Thymus (tissue), 11 donors: ENCODE data around the gene OPCML. TPM values are rescaled to one million over a fixed set of nuclear protein-coding genes. Genes with fewer than 3 reads are reported as not detected.

Experiments
- DNase-seq, 9 donors: peaks; one replicate each; pipeline ENCODE4 v3.0.0-alpha.2; 2013; ENCODE audit warnings: low spot score in 9 of 9, low read depth in 6 of 9, missing footprints in 1 of 9
- H3K27ac ChIP-seq, 2 donors: one replicate each; pipeline ENCODE4 v1.5.1; 2013; ENCODE audit warnings: control low read depth in 1 of 2, low read depth in 1 of 2, low read length in 1 of 2, mild to moderate bottlenecking in 1 of 2, moderate library complexity in 1 of 2
- H3K27me3 ChIP-seq, 2 donors: one replicate each; pipeline ENCODE4 v1.5.1; 2013; ENCODE audit warnings: low read length in 1 of 2; ENCODE audit not compliant: control insufficient read depth in 2 of 2, insufficient read depth in 1 of 2
- H3K36me3 ChIP-seq, 2 donors: one replicate each; pipeline ENCODE4 v1.5.1; 2013; ENCODE audit warnings: low read length in 1 of 2, mild to moderate bottlenecking in 1 of 2, moderate library complexity in 1 of 2; ENCODE audit not compliant: control insufficient read depth in 2 of 2, insufficient read depth in 2 of 2
- H3K4me1 ChIP-seq, 2 donors: one replicate each; pipeline ENCODE4 v1.5.1; 2013; ENCODE audit warnings: low read length in 2 of 2; ENCODE audit not compliant: control insufficient read depth in 2 of 2, insufficient read depth in 2 of 2
- H3K4me3 ChIP-seq, 2 donors: one replicate each; pipeline ENCODE4 v1.5.1; 2013; ENCODE audit warnings: low read length in 2 of 2, control low read depth in 1 of 2, mild to moderate bottlenecking in 1 of 2
- H3K9me3 ChIP-seq, 2 donors: one replicate each; pipeline ENCODE4 v1.5.1; 2013; ENCODE audit warnings: low read length in 1 of 2, mild to moderate bottlenecking in 1 of 2; ENCODE audit not compliant: control insufficient read depth in 2 of 2, insufficient read depth in 1 of 2
- WGBS: extraction: QIAGEN DNeasy Blood & Tissue Kit; methylation state at CpG from one replicate; pipeline ENCODE4 v1.1.7; 2013; 5-methylcytosine and 5-hydroxymethylcytosine counted together
- polyA plus RNA-seq: library from polyadenylated mRNA; stranded (reverse); fragments of 200-250 nt; gene quantifications from one replicate; pipeline ENCODE4 v1.2.3, GENCODE V29; 2013
- total RNA-seq: library from RNA; stranded (reverse); fragments of 120-200 nt; gene quantifications from one replicate; pipeline ENCODE4 v1.2.4, GENCODE V29; 2013
- donor health status: healthy.

The OPCML gene
- total and polyA plus RNA-seq, 2 donors, result 0.07 to 0.09 TPM

DNA sequence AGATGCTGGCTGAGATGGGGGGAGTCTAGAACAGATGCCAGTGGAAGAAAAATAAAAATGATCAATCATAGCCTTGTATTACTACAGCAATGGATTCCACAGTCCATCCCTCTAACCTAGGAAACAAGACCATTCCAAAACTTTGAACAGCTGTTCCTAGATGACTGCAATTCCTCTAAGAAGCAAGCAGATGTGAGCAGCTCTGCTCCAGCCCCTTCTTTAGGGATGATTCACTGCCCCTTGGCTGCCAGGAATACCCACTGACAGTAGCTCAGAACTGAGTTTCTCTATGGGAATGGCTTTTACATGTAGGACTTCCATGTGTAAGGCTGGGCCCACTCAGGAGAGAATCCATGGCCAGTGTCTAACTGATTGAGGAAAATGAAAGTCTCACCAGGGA lies 943.9 kb downstream of the OPCML start:
- no peak for DNase-seq
- Histone ChIP-seq H3K27ac (no peak overlapping the region), H3K4me1 (no peaks in the 10 kb centered on the region), H3K4me3 (no peak overlapping the region), H3K36me3 (no peaks in the 10 kb centered on the region), H3K9me3 (no peaks in the 10 kb centered on the region), H3K27me3 (no peaks in the 10 kb centered on the region)

DNA sequence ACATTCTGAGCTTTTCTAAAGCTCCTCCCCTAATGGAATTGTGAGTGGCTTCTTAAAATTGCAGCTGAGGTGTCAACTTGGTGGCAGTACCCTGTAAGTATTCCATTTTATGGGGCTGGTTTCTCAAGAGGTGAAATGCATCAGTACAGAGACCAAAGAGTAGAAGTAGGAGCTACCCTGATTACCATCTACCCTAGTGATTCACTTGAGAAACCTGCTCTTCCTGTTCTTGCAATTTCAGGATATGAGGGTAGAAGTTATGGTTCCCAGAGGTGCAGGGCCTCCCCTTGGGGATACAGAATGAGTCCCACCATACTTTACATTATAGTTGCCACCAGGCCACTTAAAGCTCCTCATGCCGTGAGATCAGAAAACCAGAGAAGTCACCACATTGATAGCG lies 944.6 kb downstream of the OPCML start:
- Histone ChIP-seq H3K27ac (no peak overlapping the region), H3K9me3 (no peaks in the 10 kb centered on the region), H3K4me3 (no peak overlapping the region), H3K4me1 (no peaks in the 10 kb centered on the region), H3K36me3 (no peaks in the 10 kb centered on the region), H3K27me3 (no peaks in the 10 kb centered on the region)
- WGBS, result over 99% methylated on average over 2 of the region's 2 CpGs
- no peak for DNase-seq

DNA sequence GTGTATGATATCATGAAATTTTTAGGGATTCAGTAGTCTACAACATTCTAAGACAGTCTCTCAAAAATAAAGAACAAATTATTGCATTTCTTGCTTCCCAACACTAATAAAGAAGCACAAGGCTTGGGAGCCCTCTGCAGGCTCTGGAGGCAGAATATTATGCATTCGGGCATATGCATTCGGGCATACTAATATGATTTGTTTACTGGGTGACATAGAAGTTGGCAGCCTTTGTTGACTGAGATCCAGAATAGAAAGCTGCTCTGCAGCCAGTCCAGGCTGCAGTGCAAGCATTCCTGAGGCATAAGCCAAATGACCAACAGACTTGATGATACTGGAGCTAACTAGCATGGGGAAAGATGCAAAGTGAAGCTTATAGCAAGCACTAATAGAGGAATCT lies 945.5 kb downstream of the OPCML start:
- no peaks in the 10 kb centered on the region for H3K4me1 ChIP-seq
- H3K9me3 ChIP-seq, result no peaks in the 10 kb centered on the region
- H3K27me3 ChIP-seq, result no peaks in the 10 kb centered on the region
- H3K27ac ChIP-seq, result no peak overlapping the region
- H3K4me3 ChIP-seq, result no peak overlapping the region
- no peaks in the 10 kb centered on the region for H3K36me3 ChIP-seq
- DNase-seq, result no peak
- 96% methylated on average over 2 of the region's 2 CpGs for WGBS

DNA sequence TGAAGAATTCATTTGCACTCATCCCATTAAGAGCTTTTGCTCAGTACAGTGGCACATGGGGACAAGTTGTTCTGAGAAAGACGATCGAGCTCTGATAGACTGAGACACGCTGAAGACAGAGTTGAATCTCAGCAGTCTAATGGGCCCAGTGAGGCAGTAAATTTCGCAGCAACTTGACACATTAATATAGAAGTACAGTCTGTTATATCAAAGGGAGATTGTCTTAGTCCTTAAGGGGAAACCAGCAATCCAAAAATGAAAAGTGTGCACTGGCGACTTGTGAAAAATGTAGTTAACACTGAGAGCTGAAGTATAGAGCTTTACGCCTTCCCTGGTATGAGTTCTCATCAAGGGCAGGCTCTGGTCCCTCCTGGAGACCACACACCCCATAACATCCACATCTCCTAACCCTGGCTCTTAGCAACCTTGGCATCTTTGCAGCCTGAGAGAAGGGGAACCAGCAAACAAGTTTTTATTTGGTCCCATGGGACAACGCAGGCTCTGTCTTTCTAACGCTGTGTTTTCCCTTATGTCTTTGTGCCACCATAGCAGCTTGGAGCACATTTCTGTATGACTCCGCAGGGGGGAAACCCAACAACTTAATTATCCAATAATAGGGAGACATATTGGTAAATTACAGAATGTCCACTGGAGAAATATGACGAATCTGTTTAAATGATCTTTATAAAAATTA lies 952.5 kb downstream of the OPCML start:
- no peaks in the 10 kb centered on the region for H3K9me3 ChIP-seq
- H3K27me3 ChIP-seq, result no peaks in the 10 kb centered on the region
- H3K27ac ChIP-seq, result no peak overlapping the region
- no peak for DNase-seq
- WGBS, result 93% methylated on average over 10 of the region's 10 CpGs
- no peak overlapping the region for H3K4me3 ChIP-seq
- H3K36me3 ChIP-seq, result no peaks in the 10 kb centered on the region
- no peaks in the 10 kb centered on the region for H3K4me1 ChIP-seq

DNA sequence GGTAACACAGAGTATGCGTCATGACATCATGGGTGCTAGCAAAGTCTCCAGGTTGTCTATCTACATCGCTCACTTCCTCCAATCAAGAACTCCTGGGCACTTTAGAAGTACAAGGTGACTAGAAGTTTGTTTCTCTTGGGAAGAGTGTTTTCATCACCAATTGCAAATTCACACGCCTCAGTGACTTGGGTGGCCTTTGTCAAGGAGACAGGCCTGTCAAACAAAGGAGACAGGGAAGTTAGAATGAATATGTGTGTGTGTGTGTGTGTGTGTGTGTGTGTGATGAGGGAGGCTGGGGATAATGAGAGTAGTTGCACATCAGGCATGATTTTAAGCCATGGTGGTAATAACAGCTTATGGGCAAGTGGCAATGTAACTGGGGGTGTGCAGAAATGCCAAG lies 953.2 kb downstream of the OPCML start:
- H3K36me3 ChIP-seq, result no peaks in the 10 kb centered on the region
- no peaks in the 10 kb centered on the region for H3K4me1 ChIP-seq
- WGBS, result 92% methylated on average over 3 of the region's 3 CpGs
- H3K4me3 ChIP-seq, result no peak overlapping the region
- H3K27ac ChIP-seq, result no peak overlapping the region
- H3K27me3 ChIP-seq, result no peaks in the 10 kb centered on the region
- H3K9me3 ChIP-seq, result no peaks in the 10 kb centered on the region
- DNase-seq, result no peak

DNA sequence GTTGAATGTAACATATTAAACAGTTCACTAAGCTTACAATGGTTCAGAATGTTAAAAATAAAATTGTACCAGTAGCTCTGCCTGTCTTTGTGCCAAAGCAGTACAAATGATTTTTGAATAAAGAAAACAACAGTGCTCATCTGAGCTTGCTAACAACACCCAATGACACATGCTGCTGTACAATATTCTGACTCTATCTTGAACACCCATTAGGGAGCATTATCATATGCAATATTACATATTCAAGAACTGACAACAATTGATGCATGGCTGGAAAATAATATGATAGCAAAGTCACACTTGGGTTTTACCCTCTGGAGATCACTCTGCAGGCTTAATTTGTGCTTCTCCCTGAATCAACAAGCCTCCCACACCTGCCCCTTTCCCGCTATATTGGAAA lies 953.7 kb downstream of the OPCML start:
- Histone ChIP-seq H3K9me3 (no peaks in the 10 kb centered on the region), H3K36me3 (no peaks in the 10 kb centered on the region), H3K27me3 (no peaks in the 10 kb centered on the region), H3K4me1 (no peaks in the 10 kb centered on the region), H3K4me3 (no peak overlapping the region), H3K27ac (no peak overlapping the region)
- 94% methylated on average over 1 of the region's 1 CpG for WGBS
- DNase-seq, result no peak

DNA sequence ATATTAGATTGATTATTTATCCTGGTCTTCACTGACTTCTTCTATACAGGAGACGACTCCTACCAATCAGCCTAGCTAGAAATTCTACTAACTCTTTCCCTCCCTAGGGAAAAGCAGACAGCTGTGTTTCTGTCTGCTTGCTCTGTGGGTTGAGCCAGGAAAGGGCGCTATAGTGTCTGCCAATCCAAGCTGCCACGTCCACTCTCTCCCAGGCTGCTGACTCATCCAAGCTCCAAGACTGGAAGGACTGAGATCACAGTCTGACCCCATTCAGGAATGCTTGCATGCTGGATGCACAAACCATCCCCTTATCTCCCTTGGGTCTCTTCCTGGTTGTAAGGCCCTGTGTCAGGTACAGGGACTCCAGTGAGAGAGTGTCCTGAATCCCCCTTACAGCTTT lies 955.6 kb downstream of the OPCML start:
- no peaks in the 10 kb centered on the region for H3K27me3 ChIP-seq
- no peak overlapping the region for H3K27ac ChIP-seq
- no peaks in the 10 kb centered on the region for H3K4me1 ChIP-seq
- DNase-seq, result no peak
- no peaks in the 10 kb centered on the region for H3K9me3 ChIP-seq
- no peak overlapping the region for H3K4me3 ChIP-seq
- H3K36me3 ChIP-seq, result no peaks in the 10 kb centered on the region
- 87% methylated on average over 3 of the region's 3 CpGs for whole genome bisulfite sequencing

DNA sequence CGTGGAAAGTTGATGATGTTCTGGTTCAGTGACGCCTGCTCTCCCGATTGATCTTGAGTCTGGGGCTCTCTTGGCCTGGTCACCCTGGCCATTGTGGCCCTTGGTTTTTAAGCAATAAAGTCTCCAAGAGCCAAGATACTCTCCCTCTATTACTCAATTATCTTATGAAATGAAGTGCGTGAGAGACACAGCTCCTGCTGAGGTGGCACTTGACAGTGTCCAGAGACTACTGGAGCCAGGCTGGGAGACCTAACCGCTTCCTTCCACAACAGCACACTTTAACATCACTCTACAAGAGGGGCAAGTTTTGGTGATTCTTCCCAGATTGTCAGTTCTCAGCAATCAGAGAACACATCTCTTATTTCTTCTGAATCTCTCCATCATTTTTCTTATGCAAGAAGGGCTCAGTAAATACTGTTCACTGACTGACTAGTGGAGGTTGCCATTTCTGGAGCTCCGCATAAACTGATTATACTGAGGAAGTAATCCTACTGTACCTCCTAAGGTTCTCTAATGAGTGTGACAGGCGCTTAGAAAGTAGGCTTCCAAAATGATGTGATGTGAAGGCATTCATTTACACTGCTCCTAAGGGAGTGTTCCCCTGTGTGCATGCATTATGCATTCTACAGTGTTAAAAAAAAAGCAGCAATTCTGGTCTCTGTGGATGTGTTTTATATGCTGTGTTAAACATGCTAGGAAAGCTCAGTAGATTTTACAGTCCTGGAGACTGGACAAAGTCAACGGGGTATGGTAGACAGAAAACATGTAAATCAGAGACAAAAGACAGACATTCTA lies 968.0 kb downstream of the OPCML start:
- Histone ChIP-seq H3K9me3 (peaks cover 0 to 4% of the 10 kb centered on the region in 2 donors), H3K27me3 (no peaks in the 10 kb centered on the region), H3K36me3 (no peaks in the 10 kb centered on the region), H3K4me3 (no peak overlapping the region), H3K27ac (no peak overlapping the region), H3K4me1 (no peaks in the 10 kb centered on the region)
- 96% methylated on average over 8 of the region's 8 CpGs for WGBS
- DNase-seq, result no peak

DNA sequence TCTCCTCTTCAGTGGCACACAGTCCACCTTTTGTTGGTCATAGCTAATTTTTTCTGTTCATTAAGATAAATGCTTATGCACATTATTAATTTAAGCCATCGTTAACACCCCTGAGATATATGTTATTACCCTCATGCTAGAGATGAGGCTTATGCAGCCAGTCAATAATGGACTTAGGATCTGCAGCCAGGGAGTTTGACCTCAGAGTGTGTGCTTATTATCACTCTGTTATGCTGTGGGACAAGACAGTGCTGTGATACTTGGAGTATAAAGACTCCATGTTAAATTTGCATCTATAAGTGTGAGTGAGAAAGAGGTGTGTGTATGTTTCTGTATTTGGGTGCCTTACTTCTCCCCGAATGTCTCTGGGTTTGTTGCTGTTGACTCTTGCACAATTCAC lies 969.3 kb downstream of the OPCML start:
- no peak for DNase-seq
- Histone ChIP-seq H3K4me1 (no peaks in the 10 kb centered on the region), H3K4me3 (no peak overlapping the region), H3K27me3 (no peaks in the 10 kb centered on the region), H3K9me3 (no peaks in the 10 kb centered on the region), H3K36me3 (no peaks in the 10 kb centered on the region), H3K27ac (no peak overlapping the region)
- WGBS, result 91% methylated on average over 2 of the region's 2 CpGs
